H1 (cell line): ENCODE measurements around the gene JAKMIP3. TPM values are rescaled to one million over a fixed set of nuclear protein-coding genes. Genes with fewer than 3 reads are reported as not detected.

Experiments
- BACH1 ChIP-seq: IDR thresholded peaks from 2 replicates; pipeline ENCODE4 v1.6.1; 2012; ENCODE audit warnings: low read length, improper control_type of control experiment
- E2F6 ChIP-seq: IDR thresholded peaks from 2 replicates; pipeline ENCODE4 v1.6.1; 2012; ENCODE audit warnings: inconsistent platforms
- KDM4A ChIP-seq: IDR thresholded peaks from one replicate; pipeline ENCODE4 v1.7.1; 2012; ENCODE audit warnings: low read depth, mild to moderate bottlenecking, moderate library complexity, low read length, inconsistent platforms; ENCODE audit not compliant: severe bottlenecking
- MAFK ChIP-seq: IDR thresholded peaks from 2 replicates; pipeline ENCODE4 v1.6.1; 2012; ENCODE audit warnings: low read depth, mild to moderate bottlenecking, improper control_type of control experiment, low read length
- RBBP5 ChIP-seq: IDR thresholded peaks from 2 replicates; pipeline ENCODE4 v1.7.1; 2012; ENCODE audit warnings: low read depth, mild to moderate bottlenecking, inconsistent platforms, low read length, moderate library complexity, borderline replicate concordance
- SIN3A ChIP-seq, 2 experiments: IDR thresholded peaks in 1 of 2; conservative IDR thresholded peaks in 1 of 2; 2 replicates each; pipeline ENCODE4 v1.6.1; 2011 to 2012; ENCODE audit warnings: low read length in 2 of 2, improper control_type of control experiment in 1 of 2, low read depth in 1 of 2, mild to moderate bottlenecking in 1 of 2
- polyA plus RNA-seq, 7 experiments: library from polyadenylated mRNA; depleted of rRNA in 3 of 7; stranded (reverse) in 5 of 7; unstranded in 2 of 7; fragments of >200 nt in 5 of 7; fragments of 200-250 nt in 2 of 7; gene quantifications; 1 replicate in 5 of 7; 2 replicates in 1 of 7; 4 replicates in 1 of 7; pipeline versions ENCODE4 v1.2.1 to v1.2.3, GENCODE V29; 2011 to 2013; ENCODE audit warnings: missing spikeins in 2 of 7, mixed read lengths in 2 of 7
- total RNA-seq: library from RNA; stranded (reverse); fragmentation: NEBNext Ultra II Directional; extraction: Animal tissue kit (Norgen Biotek cat#: 25700); gene quantifications from 2 replicates; pipeline ENCODE4 v1.2.1, GENCODE V29; 2021

The JAKMIP3 gene
- total and polyA plus RNA-seq, 2 of the 8 experiments (the other 6 are each of a cell fraction or from before 2014, with no cell fraction given): 0.83 to 0.91 TPM

GRCh38 chr10:132065491-132066105, at the start of gene JAKMIP3 (continued):
- TF ChIP-seq RBBP5: peak; percentile 52; the same call in 1 of the 2 replicates
- peak; percentile 58 for TF ChIP-seq E2F6
- TF ChIP-seq SIN3A (conservative IDR thresholded peaks at IDR 0.05 in 1 of 2, IDR thresholded peaks at IDR 0.05 in 1 of 2; ENCODE audit: low read depth in 1 of 2, low read length in 2 of 2): no peak
- peak; percentile 23 for TF ChIP-seq KDM4A
- peak; percentile 89 for TF ChIP-seq BACH1
- TF ChIP-seq MAFK: 0 out of 2 replicates have a peak, but pooled peaks have one; percentile 44
